Spleen (tissue), 7 donors: Measurements from ENCODE around the gene SMIM27.

Experiments
- POLR2A ChIP-seq, 3 donors: fragments of 450-650 bp; IDR thresholded peaks; one replicate each; pipeline ENCODE4 v1.5.1; 2017; ENCODE audit warnings: antibody characterized with exemption in 3 of 3, mild to moderate bottlenecking in 1 of 3
- TF ChIP-seq, protein P1 (sequence below), 11 experiments: fragments of 200-600 bp in 7 of 11; fragments of 450-650 bp in 4 of 11; sonication (generic) in 4 of 11; IDR thresholded peaks in 8 of 11; conservative IDR thresholded peaks in 3 of 11; 1 replicate in 7 of 11; 2 replicates in 4 of 11; pipeline versions ENCODE4 v1.4.0 to v1.8.0; 2016 to 2021; ENCODE audit warnings: antibody characterized with exemption in 11 of 11, inconsistent platforms in 4 of 11, mild to moderate bottlenecking in 1 of 11
- donor health status: DM: no; HTN: no; CAD: no; lungs with moderate emphysema.
- donor health status: DM: no; HTN: no; CAD: no.
- donor health status: DM: no; HTN: no; CAD: no.

DNA sequence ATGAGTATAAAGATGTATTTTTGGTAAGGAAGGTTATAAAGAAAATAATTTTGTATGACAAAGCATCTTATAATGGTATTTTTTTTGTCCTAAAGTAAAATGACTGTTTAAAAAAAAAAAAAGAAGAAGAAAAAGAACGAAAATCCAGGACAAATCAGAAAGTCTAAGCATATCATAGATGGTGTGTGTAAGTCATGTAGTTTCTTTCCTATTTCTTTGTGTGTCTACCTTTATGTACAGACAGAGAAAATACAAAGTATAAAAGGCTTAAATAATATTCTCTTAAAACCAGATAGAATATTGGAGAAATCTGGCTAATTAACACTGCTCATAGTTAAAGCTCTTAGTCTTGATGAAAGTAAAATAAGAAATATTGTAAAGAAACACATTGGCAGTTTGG lies 33.9 kb upstream of the SMIM27 start:
- TF ChIP-seq POLR2A (IDR thresholded peaks at IDR 0.05), result no peak
- TF ChIP-seq, protein P1, sequence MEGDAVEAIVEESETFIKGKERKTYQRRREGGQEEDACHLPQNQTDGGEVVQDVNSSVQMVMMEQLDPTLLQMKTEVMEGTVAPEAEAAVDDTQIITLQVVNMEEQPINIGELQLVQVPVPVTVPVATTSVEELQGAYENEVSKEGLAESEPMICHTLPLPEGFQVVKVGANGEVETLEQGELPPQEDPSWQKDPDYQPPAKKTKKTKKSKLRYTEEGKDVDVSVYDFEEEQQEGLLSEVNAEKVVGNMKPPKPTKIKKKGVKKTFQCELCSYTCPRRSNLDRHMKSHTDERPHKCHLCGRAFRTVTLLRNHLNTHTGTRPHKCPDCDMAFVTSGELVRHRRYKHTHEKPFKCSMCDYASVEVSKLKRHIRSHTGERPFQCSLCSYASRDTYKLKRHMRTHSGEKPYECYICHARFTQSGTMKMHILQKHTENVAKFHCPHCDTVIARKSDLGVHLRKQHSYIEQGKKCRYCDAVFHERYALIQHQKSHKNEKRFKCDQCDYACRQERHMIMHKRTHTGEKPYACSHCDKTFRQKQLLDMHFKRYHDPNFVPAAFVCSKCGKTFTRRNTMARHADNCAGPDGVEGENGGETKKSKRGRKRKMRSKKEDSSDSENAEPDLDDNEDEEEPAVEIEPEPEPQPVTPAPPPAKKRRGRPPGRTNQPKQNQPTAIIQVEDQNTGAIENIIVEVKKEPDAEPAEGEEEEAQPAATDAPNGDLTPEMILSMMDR (IDR thresholded peaks at IDR 0.05 in 8 of 11, conservative IDR thresholded peaks at IDR 0.05 in 3 of 11), result no peak
